ENCODE results near the gene RAB14.
"Not testable (repeated sequence)": the region's sequence is repeated elsewhere in the genome, so short reads cannot be mapped to it uniquely, and the experiment has no call there.

Gene RAB14

DNA sequence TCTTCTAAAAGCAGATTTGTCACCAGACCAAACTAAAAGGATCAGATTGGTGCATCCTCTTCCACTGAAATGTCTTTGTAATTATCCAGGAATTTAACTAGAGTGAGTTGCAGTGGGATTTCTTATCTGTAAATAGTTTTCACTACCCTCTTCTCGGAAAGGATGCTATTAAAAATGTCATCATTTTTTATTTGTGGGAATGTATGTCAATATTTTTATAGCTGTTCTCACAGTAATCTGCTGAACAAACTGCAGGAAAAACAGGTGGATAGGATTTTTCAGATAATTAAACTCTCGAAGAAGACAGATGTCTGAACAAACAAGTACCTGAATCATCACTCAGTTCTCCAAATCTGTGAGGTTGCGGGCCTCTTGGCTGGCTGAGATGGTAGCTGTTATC is 62.7 kb downstream of the RAB14 start:
- Histone ChIP-seq H3K4me3 (ENCODE audit: low read length) (no peak overlapping the region), H3K9me3 (ENCODE audit: control insufficient read depth, insufficient read depth, low read length) (no peaks in the 10 kb centered on the region), H3K4me1 (ENCODE audit: control insufficient read depth, insufficient read depth, low read length) (0 out of 2 replicates have a peak, but pooled peaks cover 1% of the 10 kb centered on the region), H3K36me3 (ENCODE audit: control insufficient read depth, insufficient read depth, low read length) (no peaks in the 10 kb centered on the region), H3K27me3 (ENCODE audit: control insufficient read depth, insufficient read depth, low read length) (no peaks in the 10 kb centered on the region), H3K27ac (ENCODE audit: low read length) (no peak overlapping the region)
- DNase-seq (ENCODE audit: low read depth, low spot score) = no peak
- WGBS (ENCODE audit: insufficient coverage, insufficient read length) = no CpG with 5 or more reads among the region's 3 CpGs

DNA sequence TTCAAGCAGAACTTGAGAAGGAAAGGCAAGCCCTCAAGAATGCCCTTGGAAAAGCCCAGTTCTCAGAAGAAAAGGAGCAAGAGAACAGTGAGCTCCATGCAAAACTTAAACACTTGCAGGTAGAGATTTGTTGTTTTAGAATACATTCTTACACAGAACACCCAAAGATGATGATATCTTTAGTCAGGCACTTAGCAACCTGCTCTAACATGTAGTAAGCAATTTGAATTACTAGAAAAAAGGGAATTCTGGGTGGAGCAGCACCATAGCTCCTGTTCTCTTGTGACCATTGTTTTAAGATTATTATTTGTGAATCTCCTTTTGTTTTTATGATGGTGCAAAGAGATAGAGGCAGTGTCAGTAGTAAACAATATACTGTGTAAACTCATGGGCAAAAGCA is 63.1 kb downstream of the RAB14 start:
- no peaks in the 10 kb centered on the region for H3K36me3 ChIP-seq (ENCODE audit: control insufficient read depth, insufficient read depth, low read length)
- DNase-seq (ENCODE audit: low read depth, low spot score) = no peak
- no peaks in the 10 kb centered on the region for H3K27me3 ChIP-seq (ENCODE audit: control insufficient read depth, insufficient read depth, low read length)
- no peak overlapping the region for H3K27ac ChIP-seq (ENCODE audit: low read length)
- H3K9me3 ChIP-seq (ENCODE audit: control insufficient read depth, insufficient read depth, low read length) = no peaks in the 10 kb centered on the region
- H3K4me3 ChIP-seq (ENCODE audit: low read length) = no peak overlapping the region
- 0 out of 2 replicates have a peak, but pooled peaks cover 1% of the 10 kb centered on the region for H3K4me1 ChIP-seq (ENCODE audit: control insufficient read depth, insufficient read depth, low read length)

DNA sequence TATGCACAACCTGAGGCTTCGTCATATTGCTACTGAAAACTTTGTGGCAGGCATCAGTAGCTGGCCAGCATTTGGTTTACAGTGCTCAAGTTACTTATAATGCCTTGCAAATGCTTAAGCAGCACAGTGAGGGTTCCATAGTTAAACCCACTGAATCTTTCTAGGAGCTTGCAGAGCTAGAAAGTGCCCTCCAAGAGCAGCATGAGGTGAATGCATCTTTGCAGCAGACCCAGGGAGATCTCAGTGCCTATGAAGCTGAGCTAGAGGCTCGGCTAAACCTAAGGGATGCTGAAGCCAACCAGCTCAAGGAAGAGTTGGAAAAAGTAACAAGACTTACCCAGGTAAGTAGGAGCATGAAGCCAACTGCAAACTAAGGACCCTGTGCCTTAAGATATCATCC is 66.0 kb downstream of the RAB14 start:
- WGBS (ENCODE audit: insufficient coverage, insufficient read length) = no CpG with 5 or more reads among the region's 2 CpGs

DNA sequence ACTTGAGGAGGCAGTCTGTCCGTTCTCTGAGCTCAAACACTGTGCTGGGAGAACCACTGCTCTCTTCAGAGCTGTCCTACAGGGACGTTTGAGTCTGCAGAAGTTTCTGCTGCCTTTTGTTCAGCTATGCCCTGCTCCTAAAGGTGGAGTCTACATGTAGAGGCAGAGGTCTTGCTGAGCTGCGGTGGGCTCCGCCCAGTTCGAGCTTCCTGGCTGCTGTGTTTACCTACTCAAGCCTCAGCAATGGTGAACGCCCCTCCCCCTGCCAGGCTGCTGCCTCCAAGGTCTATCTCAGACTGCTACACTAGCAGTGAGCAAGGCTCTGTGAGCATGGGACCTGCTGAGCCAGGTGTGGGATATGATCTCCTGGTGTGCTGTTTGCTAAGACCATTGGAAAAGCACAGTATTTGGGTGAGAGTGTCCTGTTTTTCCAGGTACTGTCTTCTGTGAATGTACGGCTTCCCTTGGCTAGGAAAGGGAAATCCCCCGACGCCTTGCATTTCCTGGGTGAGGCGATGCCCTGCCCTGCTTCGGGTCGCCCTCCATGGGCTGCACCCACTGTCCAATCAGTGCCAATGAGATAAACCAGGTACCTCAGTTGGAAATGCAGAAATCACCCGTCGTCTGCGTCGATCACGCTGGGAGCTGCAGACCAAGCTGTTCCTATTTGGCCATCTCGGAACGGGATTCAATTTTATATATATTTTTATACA is 68.4 kb downstream of the RAB14 start:
- no peaks in the 10 kb centered on the region for H3K27me3 ChIP-seq (ENCODE audit: control insufficient read depth, insufficient read depth, low read length)
- no peak overlapping the region for H3K4me3 ChIP-seq (ENCODE audit: low read length)
- H3K9me3 ChIP-seq (ENCODE audit: control insufficient read depth, insufficient read depth, low read length) = no peaks in the 10 kb centered on the region
- no CpG with 5 or more reads among the region's 19 CpGs for WGBS (ENCODE audit: insufficient coverage, insufficient read length)
- no peak overlapping the region for H3K27ac ChIP-seq (ENCODE audit: low read length)
- no peaks in the 10 kb centered on the region for H3K36me3 ChIP-seq (ENCODE audit: control insufficient read depth, insufficient read depth, low read length)
- no peak for DNase-seq (ENCODE audit: low read depth, low spot score)
- H3K4me1 ChIP-seq (ENCODE audit: control insufficient read depth, insufficient read depth, low read length) = 0 out of 2 replicates have a peak, but pooled peaks cover 1% of the 10 kb centered on the region

More for the DNA sequence above, 66.0 kb downstream of the RAB14 start:
- 0 out of 2 replicates have a peak, but pooled peaks cover 1% of the 10 kb centered on the region for H3K4me1 ChIP-seq (ENCODE audit: control insufficient read depth, insufficient read depth, low read length)
- H3K27me3 ChIP-seq (ENCODE audit: control insufficient read depth, insufficient read depth, low read length) = no peaks in the 10 kb centered on the region
- H3K27ac ChIP-seq (ENCODE audit: low read length) = no peak overlapping the region
- no peaks in the 10 kb centered on the region for H3K9me3 ChIP-seq (ENCODE audit: control insufficient read depth, insufficient read depth, low read length)
- H3K36me3 ChIP-seq (ENCODE audit: control insufficient read depth, insufficient read depth, low read length) = no peaks in the 10 kb centered on the region
- no peak overlapping the region for H3K4me3 ChIP-seq (ENCODE audit: low read length)
- DNase-seq (ENCODE audit: low read depth, low spot score) = no peak

DNA sequence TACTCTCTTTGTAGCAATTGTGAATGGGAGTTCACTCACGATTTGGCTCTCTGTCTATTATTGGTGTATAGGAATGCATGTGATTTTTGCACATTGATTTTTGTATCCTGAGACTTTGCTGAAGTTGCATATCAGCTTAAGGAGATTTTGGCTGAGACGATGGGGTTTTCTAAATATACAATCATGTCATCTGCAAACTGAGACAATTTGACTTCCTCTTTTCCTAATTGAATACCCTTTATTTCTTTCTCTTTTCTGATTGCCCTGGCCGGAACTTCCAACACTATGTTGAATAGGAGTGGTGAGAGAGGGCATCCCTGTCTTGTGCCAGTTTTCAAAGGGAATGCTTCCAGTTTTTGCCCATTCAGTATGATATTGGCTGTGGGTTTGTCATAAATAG is 72.3 kb downstream of the RAB14 start:
- not testable (repeated sequence) for H3K27me3 ChIP-seq (ENCODE audit: control insufficient read depth, insufficient read depth, low read length); DNase-seq (ENCODE audit: low read depth, low spot score); H3K9me3 ChIP-seq (ENCODE audit: control insufficient read depth, insufficient read depth, low read length); H3K27ac ChIP-seq (ENCODE audit: low read length); H3K36me3 ChIP-seq (ENCODE audit: control insufficient read depth, insufficient read depth, low read length); H3K4me3 ChIP-seq (ENCODE audit: low read length); H3K4me1 ChIP-seq (ENCODE audit: control insufficient read depth, insufficient read depth, low read length)
- no CpG with 5 or more reads among the region's 3 CpGs for WGBS (ENCODE audit: insufficient coverage, insufficient read length)
